PC-3 (cell line): Measurements from ENCODE around the gene LAMA3.

Source experiments
- CTCF ChIP-seq: fragments of 300-600 bp; sonication (generic); conservative IDR thresholded peaks from 2 replicates; pipeline ENCODE4 v1.5.1; 2017; ENCODE audit warnings: antibody characterized with exemption, low read depth, mild to moderate bottlenecking, low read length
- EZH2 ChIP-seq: fragments of 300-600 bp; sonication (generic); IDR thresholded peaks from one replicate; pipeline ENCODE4 v1.6.1; 2017; ENCODE audit warnings: antibody characterized with exemption, mild to moderate bottlenecking, low read length; ENCODE audit not compliant: unreplicated experiment
- EZH2phosphoT487 ChIP-seq: fragments of 300-600 bp; sonication (generic); IDR thresholded peaks from 2 replicates; pipeline ENCODE4 v1.6.1; 2018; ENCODE audit warnings: mild to moderate bottlenecking, antibody characterized with exemption, low read length, borderline replicate concordance

- TF ChIP-seq CTCF (no peak; the same call in 1 of the 2 replicates), EZH2 (no peak), EZH2phosphoT487 (no peak)
Measured at GRCh38 chr18:23689031-23689615, at the start of gene LAMA3.
